ENCODE results near the gene NPAS2. TPM values are rescaled to one million over a fixed set of nuclear protein-coding genes. Genes with fewer than 3 reads are reported as not detected.

Gene NPAS2
- total RNA-seq, 1 donor from 2014 or later, result 10.7 TPM

DNA sequence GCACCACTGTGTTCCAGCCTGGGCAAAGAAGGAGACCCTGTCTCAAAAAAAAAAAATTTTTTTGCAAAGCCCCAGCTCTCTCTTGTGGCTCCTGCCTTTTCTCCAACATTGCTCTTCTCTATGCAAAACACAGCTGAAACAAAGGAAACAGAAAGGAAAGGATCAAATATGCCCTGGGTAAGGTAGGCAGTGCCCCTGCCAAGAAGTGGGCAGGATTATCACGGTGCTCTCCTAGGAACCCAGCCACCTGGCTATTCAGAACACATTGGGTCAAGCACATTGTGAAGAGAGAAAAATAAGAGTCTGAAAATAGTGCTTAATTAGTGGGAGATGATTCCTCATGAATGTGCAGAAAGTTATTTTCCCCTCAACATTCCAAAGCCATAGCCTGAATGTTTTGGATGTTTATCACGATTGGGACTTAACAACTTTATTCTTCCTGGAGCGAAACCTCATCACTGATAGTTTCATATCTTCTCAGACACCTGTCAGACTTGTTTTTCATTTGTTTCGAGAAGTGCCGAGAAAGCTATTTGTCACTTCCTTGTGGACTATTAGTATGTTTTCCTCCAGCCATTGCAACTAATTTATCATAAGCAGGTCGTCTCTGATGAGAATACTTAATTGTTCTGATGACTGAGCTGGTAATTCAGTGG, 139.4 kb downstream of the NPAS2 start:
- H3K9me3 Mint-ChIP-seq, result no peaks in the 10 kb centered on the region
- H3K4me3 Mint-ChIP-seq, result no peak overlapping the region
- peaks cover 5% of the 10 kb centered on the region for H3K4me1 Mint-ChIP-seq (ENCODE audit: unreplicated experiment)
- peak overlapping the region; percentile 33 for H3K27ac Mint-ChIP-seq
- DNase-seq (ENCODE audit: extremely low spot score, unreplicated experiment), result no peak
- TF ChIP-seq CTCF (conservative IDR thresholded peaks at IDR 0.05), result no peak
- peaks cover 3% of the 10 kb centered on the region for H3K27me3 Mint-ChIP-seq
- no peaks in the 10 kb centered on the region for H3K36me3 Mint-ChIP-seq

GRCh38 chr2:100960688-100961087, 140.7 kb downstream of the NPAS2 start:
- DNase-seq (ENCODE audit: extremely low spot score, unreplicated experiment), result no peak
- Mint-ChIP-seq H3K9me3 (no peaks in the 10 kb centered on the region), H3K4me1 (ENCODE audit: unreplicated experiment) (peaks cover 5% of the 10 kb centered on the region), H3K4me3 (no peak overlapping the region), H3K27me3 (peaks cover 3% of the 10 kb centered on the region), H3K36me3 (no peaks in the 10 kb centered on the region), H3K27ac (no peak overlapping the region)
- TF ChIP-seq CTCF (conservative IDR thresholded peaks at IDR 0.05), result no peak

- Mint-ChIP-seq H3K4me3 (no peak overlapping the region), H3K36me3 (no peaks in the 10 kb centered on the region), H3K27me3 (peaks cover 3% of the 10 kb centered on the region), H3K4me1 (ENCODE audit: unreplicated experiment) (peaks cover 5% of the 10 kb centered on the region), H3K9me3 (no peaks in the 10 kb centered on the region), H3K27ac (no peak overlapping the region)
- no peak for DNase-seq (ENCODE audit: extremely low spot score, unreplicated experiment)
- TF ChIP-seq CTCF (conservative IDR thresholded peaks at IDR 0.05), result no peak
These were observed 142.6 kb downstream of the NPAS2 start for GRCh38 chr2:100962366-100963025.

DNA sequence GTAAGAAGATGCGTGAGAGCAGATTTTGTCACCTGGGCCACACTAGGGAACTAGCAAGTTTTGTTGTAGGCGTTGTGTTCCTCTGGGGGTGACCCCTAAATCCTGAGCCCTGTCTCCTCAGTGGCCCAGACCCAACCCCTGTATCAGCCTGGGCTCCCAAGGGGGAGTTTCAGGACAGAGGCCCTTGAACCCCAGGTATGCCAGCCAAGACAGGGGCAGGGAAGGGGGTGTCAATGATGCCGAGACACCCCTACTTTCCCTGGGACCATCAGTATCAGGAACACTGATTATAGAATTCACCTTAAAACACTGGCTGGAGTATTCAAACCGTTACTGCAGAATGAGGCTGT, 143.1 kb downstream of the NPAS2 start:
- H3K36me3 Mint-ChIP-seq, result no peaks in the 10 kb centered on the region
- peaks cover 3% of the 10 kb centered on the region for H3K27me3 Mint-ChIP-seq
- no peak for DNase-seq (ENCODE audit: extremely low spot score, unreplicated experiment)
- H3K27ac Mint-ChIP-seq, result no peak overlapping the region
- TF ChIP-seq CTCF (conservative IDR thresholded peaks at IDR 0.05), result no peak
- H3K9me3 Mint-ChIP-seq, result no peaks in the 10 kb centered on the region
- no peak overlapping the region for H3K4me3 Mint-ChIP-seq
- peaks cover 5% of the 10 kb centered on the region for H3K4me1 Mint-ChIP-seq (ENCODE audit: unreplicated experiment)

- H3K27me3 Mint-ChIP-seq, result peaks cover 3% of the 10 kb centered on the region
- TF ChIP-seq CTCF (conservative IDR thresholded peaks at IDR 0.05), result no peak
- H3K4me3 Mint-ChIP-seq, result no peak overlapping the region
- no peaks in the 10 kb centered on the region for H3K9me3 Mint-ChIP-seq
- no peak overlapping the region for H3K27ac Mint-ChIP-seq
- peaks cover 5% of the 10 kb centered on the region for H3K4me1 Mint-ChIP-seq (ENCODE audit: unreplicated experiment)
- no peak for DNase-seq (ENCODE audit: extremely low spot score, unreplicated experiment)
- no peaks in the 10 kb centered on the region for H3K36me3 Mint-ChIP-seq
These were observed 144.3 kb downstream of the NPAS2 start for GRCh38 chr2:100964222-100964621.

Measured in type B pancreatic cell (in vitro differentiated cells).